ENCODE results near the gene ZNF438. TPM values are rescaled to one million over a fixed set of nuclear protein-coding genes. Genes with fewer than 3 reads are reported as not detected.

Gene ZNF438
- total RNA-seq, 1 experiment from 2014 or later = 0.83 TPM

DNA sequence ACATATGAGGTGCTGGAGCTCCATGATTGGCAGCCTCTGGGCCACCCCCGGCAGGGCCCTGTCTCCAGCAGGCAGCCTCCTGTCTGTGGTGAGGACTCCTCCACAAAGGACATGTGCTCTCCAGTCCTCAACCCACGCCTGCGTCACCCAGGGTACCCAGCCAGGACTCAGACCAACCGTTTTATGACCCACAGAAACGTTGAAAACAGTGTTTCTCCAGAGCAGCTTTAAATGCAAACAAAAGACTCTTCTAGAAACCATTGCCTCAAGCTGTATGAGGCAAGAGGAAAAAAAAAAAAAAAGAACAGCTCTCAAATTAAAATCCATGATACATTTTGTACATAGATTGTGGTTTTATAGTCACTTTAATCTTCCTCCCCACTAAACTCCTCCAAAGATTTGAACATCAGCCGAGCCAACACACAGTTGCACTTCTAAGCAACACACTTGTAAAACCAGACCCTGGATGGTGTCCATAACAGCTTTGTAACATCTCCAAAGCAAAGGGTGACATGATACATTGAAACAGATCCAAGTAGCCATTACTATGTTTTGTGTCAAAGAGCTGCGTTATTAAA is 227.1 kb downstream of the ZNF438 start:
- no peaks in the 10 kb centered on the region for H3K27me3 ChIP-seq (ENCODE audit: insufficient read depth, low read length)
- H3K4me1 ChIP-seq (ENCODE audit: insufficient read depth, low read length) = no peaks in the 10 kb centered on the region
- H3K9ac ChIP-seq (ENCODE audit: extremely low read depth, insufficient read length, low read length) = no peak overlapping the region
- no peak overlapping the region for H2AK5ac ChIP-seq (ENCODE audit: insufficient read length, low read length)
- no peak overlapping the region for H2BK12ac ChIP-seq (ENCODE audit: insufficient read length, low read depth, low read length)
- H3K56ac ChIP-seq (ENCODE audit: insufficient read length, low read depth, low read length) = no peak overlapping the region
- no peak overlapping the region for H3K18ac ChIP-seq (ENCODE audit: insufficient read length, low read depth, low read length)
- no peaks in the 10 kb centered on the region for H3K79me1 ChIP-seq (ENCODE audit: insufficient read depth, low read depth, low read length, poor library complexity, severe bottlenecking)
- WGBS (ENCODE audit: extremely low coverage, insufficient read length, low lambda C conversion rate) = no CpG with 5 or more reads among the region's 7 CpGs
- H2BK5ac ChIP-seq (ENCODE audit: insufficient read length, low read length) = no peak overlapping the region
- H2BK15ac ChIP-seq (ENCODE audit: low read depth, low read length) = no peak overlapping the region
- H3K4me2 ChIP-seq (ENCODE audit: insufficient read depth, insufficient read length, low read length) = no peak overlapping the region
- no peak overlapping the region for H2AFZ ChIP-seq (ENCODE audit: low read length)
- no peak overlapping the region for H3K14ac ChIP-seq (ENCODE audit: insufficient read depth, low read length)
- no peaks in the 10 kb centered on the region for H3K4me1 Mint-ChIP-seq
- H2BK120ac ChIP-seq (ENCODE audit: low read depth, low read length, poor library complexity, severe bottlenecking) = no peak overlapping the region
- no peak for DNase-seq
- H3K9me3 Mint-ChIP-seq = peaks cover 14 to 16% of the 10 kb centered on the region in 2 experiments; a peak in 4 of 5 replicates
- TF ChIP-seq, protein P1, sequence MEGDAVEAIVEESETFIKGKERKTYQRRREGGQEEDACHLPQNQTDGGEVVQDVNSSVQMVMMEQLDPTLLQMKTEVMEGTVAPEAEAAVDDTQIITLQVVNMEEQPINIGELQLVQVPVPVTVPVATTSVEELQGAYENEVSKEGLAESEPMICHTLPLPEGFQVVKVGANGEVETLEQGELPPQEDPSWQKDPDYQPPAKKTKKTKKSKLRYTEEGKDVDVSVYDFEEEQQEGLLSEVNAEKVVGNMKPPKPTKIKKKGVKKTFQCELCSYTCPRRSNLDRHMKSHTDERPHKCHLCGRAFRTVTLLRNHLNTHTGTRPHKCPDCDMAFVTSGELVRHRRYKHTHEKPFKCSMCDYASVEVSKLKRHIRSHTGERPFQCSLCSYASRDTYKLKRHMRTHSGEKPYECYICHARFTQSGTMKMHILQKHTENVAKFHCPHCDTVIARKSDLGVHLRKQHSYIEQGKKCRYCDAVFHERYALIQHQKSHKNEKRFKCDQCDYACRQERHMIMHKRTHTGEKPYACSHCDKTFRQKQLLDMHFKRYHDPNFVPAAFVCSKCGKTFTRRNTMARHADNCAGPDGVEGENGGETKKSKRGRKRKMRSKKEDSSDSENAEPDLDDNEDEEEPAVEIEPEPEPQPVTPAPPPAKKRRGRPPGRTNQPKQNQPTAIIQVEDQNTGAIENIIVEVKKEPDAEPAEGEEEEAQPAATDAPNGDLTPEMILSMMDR (conservative IDR thresholded peaks at IDR 0.05) = no peak
- no peaks in the 10 kb centered on the region for H3K79me2 ChIP-seq (ENCODE audit: insufficient read depth, low read length)
- H4K20me1 ChIP-seq (ENCODE audit: control insufficient read depth, insufficient read depth, insufficient read length) = no peaks in the 10 kb centered on the region
- H4K91ac ChIP-seq (ENCODE audit: insufficient read length, low read depth, low read length) = no peak overlapping the region
- H3K23me2 ChIP-seq (ENCODE audit: insufficient read length, low read depth, low read length, poor library complexity, severe bottlenecking) = no peaks in the 10 kb centered on the region
- H3K4ac ChIP-seq (ENCODE audit: low read depth, low read length) = no peak overlapping the region
- H2BK20ac ChIP-seq (ENCODE audit: low read depth, low read length, poor library complexity, severe bottlenecking) = no peak overlapping the region
- H3K4me3 Mint-ChIP-seq = no peak overlapping the region
- H3K9me3 ChIP-seq (ENCODE audit: control insufficient read depth, low read depth, low read length) = no peaks in the 10 kb centered on the region
- peaks cover 0 to 16% (median 5%) of the 10 kb centered on the region in 3 experiments; a peak in 4 of 7 replicates for H3K36me3 Mint-ChIP-seq (ENCODE audit: insufficient read depth in 1 of 3, low read depth in 3 of 3)
- no peak overlapping the region for H4K5ac ChIP-seq (ENCODE audit: insufficient read length, low read depth, low read length)
- H4K8ac ChIP-seq (replicated peaks; ENCODE audit: insufficient read length, low read depth, low read length) = no peak overlapping the region
- no peak overlapping the region for H3K23ac ChIP-seq (ENCODE audit: insufficient read length, low read depth, low read length)
- H3K27me3 Mint-ChIP-seq (ENCODE audit: low read depth) = peaks cover 2% of the 10 kb centered on the region; the same call in 1 of the 2 replicates
- H3T11ph ChIP-seq (ENCODE audit: low read length) = no peak overlapping the region
- H3K27ac ChIP-seq (ENCODE audit: insufficient read length, low read depth, low read length) = no peak overlapping the region
- H3K27ac Mint-ChIP-seq = peak overlapping the region in 1 of 3 experiments; percentile 66; a peak in 1 of 7 replicates
